Uterus (tissue), 2 donors: ENCODE measurements around the gene PSME3IP1.

Source experiments
- CTCF ChIP-seq, 4 experiments: fragments of 200-600 bp in 2 of 4; fragments of 450-650 bp in 2 of 4; sonication (generic) in 2 of 4; IDR thresholded peaks; one replicate each; pipeline ENCODE4 v1.5.1; 2016 to 2019; ENCODE audit warnings: antibody characterized with exemption in 4 of 4, mild to moderate bottlenecking in 2 of 4, moderate library complexity in 1 of 4
- POLR2A ChIP-seq, 2 donors: fragments of 450-650 bp; IDR thresholded peaks; one replicate each; pipeline ENCODE4 v1.6.1; 2016; ENCODE audit warnings: antibody characterized with exemption in 2 of 2, mild to moderate bottlenecking in 1 of 2, moderate library complexity in 1 of 2

GRCh38 chr16:57133886-57134285 lies 52.0 kb downstream of the PSME3IP1 start:
- TF ChIP-seq CTCF (IDR thresholded peaks at IDR 0.05), result no peak
- TF ChIP-seq POLR2A (IDR thresholded peaks at IDR 0.05), result no peak
